ENCODE results near the gene ARVCF. TPM values are rescaled to one million over a fixed set of nuclear protein-coding genes. Genes with fewer than 3 reads are reported as not detected.

The ARVCF gene
- total RNA-seq, 1 experiment from 2014 or later: 9.3 TPM

DNA sequence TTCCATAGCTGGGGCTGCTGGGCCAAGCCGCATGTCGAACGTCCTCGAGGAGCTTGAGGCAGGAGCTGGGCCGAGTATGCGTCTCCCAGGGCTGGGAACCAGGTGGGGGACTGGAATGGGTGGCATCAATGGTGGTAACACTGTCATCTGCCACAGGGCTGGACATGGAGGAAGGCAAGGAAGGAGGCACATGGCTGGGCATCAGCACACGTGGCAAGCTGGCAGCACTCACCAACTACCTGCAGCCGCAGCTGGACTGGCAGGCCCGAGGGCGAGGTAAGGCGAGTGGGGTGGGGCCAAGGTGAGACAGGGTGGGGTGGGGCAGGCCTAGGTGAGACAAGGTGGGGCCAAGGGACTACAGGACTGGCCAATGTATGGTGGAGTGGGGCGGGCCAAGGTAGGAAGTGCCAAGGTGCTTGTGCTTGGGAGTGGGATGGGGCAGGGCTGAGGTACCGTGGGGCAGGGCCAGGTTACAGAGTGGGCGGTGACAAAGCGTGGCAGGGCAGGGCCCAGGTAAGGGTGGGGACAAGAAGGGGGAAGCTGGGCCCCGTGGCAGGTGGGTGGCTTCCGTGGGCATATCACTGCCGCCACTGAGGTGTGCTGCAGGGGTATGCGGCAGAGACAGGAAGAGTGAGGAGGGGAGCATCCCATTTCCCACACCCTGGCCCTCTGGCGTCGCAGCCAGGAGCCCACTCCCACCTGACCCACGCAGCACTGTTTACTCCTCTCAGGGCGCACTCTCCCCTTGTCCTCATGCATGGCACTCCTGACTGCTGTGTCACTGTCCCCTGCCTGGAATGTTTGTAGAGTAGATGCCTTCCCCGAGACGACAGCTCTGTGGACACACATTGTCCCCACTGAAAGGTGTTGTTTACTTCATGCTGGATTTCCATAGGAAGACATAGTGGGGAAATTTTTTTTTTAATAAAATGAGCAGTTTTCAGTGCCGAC lies 36.0 kb upstream of the ARVCF start:
- DNase-seq (ENCODE audit: low spot score): no peak

DNA sequence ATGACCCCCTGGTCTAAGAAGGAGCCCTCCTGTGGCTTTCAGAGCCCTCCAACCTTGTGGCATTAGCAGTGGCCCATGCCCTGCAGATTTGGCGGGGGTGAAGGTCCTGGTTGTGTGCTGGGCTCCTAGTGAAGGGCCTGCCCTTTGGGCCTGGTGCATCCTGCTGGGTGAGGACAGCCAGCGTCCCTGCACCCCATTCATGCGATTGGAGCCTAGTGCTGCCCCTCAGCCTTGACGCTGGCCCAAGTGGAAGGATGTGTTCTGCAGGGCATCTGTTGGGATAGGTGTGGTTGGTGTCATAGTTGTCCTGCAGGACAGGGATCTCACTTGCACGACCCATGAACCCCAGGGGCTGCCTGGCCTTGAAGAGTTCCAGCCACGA lies 35.3 kb upstream of the ARVCF start:
- no peak for DNase-seq (ENCODE audit: low spot score)

DNA sequence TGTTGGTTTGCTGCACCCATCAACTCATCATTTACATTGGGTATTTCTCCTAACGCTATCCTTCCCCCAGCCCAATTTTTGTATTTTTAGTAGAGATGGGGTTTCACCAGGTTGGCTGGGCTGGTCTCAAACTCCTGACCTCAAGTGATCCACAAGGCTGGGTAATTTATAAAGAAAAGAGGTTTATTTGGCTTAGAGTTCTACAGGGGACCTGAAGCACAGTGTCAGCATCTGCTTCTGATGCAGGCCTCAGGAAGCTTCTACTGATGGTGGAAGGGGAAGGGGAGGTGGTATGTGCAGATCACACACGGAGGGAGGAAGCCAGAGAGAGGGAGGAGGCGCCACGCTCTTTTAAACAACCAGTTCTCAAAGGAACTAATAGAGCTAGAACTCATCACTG lies 30.1 kb upstream of the ARVCF start:
- no peak for DNase-seq (ENCODE audit: low spot score)

- no peak for DNase-seq (ENCODE audit: low spot score)
These were observed 28.0 kb upstream of the ARVCF start for GRCh38 chr22:20044495-20045151.

DNA sequence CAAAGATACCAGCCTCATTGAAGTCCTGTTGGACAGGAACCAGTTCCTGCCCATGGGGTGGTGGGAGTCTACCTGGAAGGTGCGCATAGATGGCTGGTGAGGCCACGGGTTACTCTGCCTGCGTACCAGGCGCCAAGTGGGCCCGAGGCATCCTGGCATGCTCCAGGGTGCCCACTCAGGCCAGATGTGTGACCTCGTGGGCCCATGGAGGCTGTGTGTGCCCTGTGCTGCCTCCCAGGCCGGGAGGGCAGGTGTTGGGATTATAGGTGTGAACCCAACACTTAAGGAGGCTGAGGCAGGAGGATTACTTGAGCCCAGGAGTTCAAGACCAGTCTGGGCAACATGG lies 27.3 kb upstream of the ARVCF start:
- DNase-seq (ENCODE audit: low spot score): no peak

DNA sequence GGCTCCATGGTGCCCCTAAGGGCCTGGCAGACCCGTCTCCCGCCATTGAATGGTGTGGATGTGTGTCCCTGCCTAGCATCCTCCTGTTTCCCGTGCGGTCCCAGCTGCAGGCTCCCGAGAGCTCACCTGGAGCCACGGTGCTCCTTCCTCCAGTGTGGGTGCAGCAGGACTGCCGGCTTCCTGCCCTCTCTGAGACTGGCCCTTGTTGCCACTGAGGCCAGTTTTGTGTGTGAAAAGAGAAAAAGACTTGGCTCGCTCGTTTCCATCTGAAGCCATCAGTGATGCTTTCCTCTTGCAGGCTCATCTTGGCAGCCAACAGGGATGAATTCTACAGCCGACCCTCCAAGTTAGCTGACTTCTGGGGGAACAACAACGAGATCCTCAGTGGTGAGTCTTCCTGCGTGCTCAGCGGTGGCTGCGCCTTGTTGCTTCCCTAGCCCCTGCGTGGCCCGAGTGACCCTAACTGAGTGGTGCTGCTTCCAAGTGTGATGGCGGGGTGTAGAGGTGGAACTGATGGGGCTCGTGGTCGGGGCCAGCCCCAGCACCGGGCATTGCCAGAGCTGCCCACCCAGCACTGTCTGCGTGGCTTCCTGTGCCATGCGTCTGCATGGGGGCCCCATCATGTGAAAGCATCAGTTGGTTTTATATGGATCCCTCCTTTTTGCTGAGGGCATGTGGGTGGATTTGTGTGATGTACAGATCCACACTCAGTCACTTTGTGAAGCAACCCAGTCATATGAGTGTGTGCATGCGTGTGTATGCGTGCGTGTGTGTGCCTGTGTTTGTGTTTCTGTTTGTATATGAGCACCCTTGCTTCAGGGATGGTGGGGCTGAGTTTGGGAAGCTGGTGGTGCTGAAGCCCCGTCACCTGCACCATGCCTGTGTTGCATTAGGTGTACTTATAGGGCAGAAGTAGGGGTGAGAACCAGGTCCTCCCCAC lies 26.7 kb upstream of the ARVCF start:
- DNase-seq (ENCODE audit: low spot score): no peak

- DNase-seq (ENCODE audit: low spot score): no peak
These were observed 23.9 kb upstream of the ARVCF start for GRCh38 chr22:20040327-20041200.

DNA sequence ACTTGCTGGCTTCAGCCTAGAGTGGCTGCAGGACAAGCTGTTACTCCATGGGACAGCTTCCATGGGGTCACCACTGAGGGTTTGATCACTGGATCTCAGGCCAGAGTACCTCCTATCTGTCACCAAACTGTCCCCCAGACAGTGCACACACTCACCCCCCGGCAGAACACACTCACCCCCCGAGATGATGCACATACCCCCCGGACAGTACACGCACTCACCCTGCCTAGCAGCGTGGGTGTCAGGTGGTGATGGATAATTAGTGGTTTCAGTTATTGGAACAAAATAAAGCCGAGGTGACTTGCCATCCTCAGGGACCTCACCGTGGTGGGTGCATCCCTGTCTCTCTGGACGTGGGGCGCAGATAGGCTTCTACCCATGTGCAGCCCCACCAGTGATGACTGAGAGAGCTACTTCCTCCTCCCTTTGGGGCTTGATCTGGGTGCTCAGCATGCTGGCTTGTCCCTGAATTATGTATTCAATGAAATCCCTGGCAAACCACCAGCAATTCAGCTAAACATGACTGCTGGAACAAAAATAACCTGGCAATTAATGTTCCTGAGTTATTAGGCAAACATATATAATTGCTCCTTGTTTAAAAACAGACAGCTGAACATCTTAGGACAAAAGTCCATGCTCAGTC lies 23.2 kb upstream of the ARVCF start:
- DNase-seq (ENCODE audit: low spot score): no peak

DNA sequence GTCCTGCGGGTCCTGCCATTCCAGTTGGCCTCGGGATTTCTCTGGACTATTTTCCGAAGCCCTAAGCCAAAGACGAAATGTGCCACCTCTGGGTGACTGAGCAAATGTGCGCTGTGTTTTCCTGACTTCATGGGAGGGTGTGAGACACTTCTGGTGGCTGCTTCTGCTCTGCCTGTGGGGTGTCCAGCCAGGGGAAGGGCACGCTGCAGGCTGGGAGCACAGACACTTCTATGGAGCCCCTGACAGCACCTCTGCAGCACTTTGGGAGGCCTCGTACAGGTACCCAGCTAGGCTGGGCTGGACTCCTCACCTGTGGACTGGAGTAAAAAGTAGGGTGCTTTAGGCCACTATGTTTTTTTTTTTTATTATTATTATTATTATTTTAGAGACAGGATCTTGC lies 22.0 kb upstream of the ARVCF start:
- DNase-seq (ENCODE audit: low spot score): no peak

- no peak for DNase-seq (ENCODE audit: low spot score)
These were observed 20.8 kb upstream of the ARVCF start for GRCh38 chr22:20037419-20037818.

- DNase-seq (ENCODE audit: low spot score): no peak
These were observed 20.1 kb upstream of the ARVCF start for GRCh38 chr22:20036535-20037392.

DNA sequence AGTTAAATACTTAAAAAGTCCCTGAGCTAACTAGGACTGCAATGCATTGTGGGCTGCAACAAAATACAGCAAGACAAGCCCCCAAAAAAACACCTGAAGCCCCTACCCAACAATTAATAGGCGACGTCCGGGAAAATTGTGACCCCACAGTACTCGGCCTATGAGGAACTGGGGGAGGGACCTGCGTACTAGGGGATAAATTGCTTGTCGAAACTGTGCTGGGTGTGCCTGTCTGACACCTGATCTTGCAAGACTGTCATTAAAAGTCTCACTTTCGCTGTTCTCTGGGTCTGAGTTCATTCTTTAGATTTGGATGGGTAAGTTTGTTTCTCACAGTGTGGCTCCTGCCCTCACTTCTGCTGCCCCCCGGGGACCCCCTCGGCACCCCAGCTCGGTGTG lies 19.5 kb upstream of the ARVCF start:
- DNase-seq (ENCODE audit: low spot score): no peak

- no peak for DNase-seq (ENCODE audit: low spot score)
These were observed 18.9 kb upstream of the ARVCF start for GRCh38 chr22:20035375-20036083.

DNA sequence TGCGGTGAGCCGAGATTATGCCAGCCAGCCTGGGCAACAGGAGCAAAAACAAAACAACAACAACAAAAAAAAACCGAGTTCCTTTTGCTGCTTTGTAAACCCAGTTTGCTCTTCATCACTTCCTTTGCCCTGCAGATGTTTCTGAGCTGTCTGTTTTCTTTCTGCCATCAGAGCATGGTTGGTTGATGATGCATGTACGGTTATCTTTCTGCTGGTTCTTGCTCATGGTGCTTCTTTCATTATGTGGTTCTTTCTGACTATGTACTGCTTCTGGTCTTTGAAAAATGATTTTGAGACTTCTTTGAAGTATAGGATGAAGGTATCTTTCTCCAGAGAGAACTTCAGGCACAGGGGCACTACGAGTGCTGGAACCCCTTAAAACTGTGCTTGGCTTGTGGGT lies 17.5 kb upstream of the ARVCF start:
- no peak for DNase-seq (ENCODE audit: low spot score)

- no peak for DNase-seq (ENCODE audit: low spot score)
These were observed 16.6 kb upstream of the ARVCF start for GRCh38 chr22:20033045-20033706.

- DNase-seq (ENCODE audit: low spot score): no peak
These were observed 15.9 kb upstream of the ARVCF start for GRCh38 chr22:20032407-20032991.

DNA sequence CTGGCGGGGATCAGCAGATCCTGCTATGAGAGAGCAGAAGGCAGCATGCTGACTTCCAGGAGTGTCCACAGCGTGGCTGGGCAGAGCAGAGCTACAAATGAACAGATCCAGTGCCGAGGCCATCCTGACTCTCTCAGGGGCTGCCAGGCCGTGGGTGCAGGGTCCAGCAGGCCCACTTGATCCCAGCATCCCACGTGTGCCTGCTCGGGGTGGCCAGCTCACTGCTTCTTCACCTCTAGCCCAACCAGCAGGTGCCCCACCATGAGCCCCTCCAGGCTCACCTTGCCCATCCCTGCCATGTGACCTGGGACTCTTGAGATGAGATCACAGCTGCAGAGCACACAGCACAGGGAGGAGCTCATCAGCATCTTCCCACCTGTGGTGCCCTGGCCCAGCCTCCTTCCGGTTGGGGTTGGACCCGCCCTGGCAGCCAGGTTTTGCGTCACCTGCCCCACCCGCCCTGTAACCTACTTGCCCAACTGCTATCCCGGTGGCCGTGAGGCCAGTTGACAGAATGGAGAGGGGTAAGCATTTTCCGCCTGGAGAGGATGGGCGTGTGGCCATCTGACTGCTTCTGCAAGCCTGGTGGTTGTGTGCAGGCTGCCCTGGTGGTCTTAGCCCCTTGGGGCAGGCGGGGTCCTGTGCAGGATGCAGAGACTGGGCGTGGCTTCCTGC lies 15.2 kb upstream of the ARVCF start:
- no peak for DNase-seq (ENCODE audit: low spot score)

Data from A172 (cell line).